ENCODE measurements around the gene ACBD4. TPM values are rescaled to one million over a fixed set of nuclear protein-coding genes. Genes with fewer than 3 reads are reported as not detected.
"Not testable (repeated sequence)": the region's sequence is repeated elsewhere in the genome, so short reads cannot be mapped to it uniquely, and the experiment has no call there.

Gene ACBD4
- total RNA-seq, 2 experiments from 2014 or later, result 12.7 to 13.4 TPM

DNA sequence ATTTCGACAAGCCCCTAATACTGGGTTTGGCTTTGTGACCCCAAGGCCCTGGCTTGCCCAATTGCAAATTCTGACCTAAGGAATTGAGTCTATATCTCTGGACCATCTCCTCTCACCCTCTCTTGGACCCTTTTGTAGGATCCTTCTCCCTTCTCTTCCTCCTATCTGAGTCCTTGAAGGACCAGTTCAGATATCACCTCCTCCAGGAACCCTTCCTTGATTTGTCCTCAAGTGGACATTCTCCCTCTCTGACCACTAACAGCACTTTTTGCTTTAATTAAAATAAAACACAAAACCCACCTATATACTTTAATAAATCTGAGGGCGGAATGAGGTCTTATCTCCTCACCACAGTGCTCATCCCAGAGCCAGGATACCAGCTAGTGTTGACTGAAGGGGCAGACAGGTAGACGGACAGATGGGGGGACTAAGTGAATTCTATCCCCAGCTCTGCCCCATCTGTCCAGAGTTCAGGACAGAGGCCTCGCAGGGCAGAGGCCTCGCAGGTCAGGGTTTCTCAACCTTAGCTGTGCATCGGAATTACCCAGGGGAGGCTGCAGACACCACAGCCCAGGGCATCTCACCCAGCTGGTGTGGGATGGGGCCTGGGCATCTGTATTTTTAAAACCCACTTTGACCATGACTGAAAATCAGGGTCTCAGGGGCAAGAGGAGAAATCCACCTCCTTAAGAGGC is 12.3 kb upstream of the ACBD4 start:
- Mint-ChIP-seq H3K4me1 (no peaks in the 10 kb centered on the region), H3K4me3 (no peak overlapping the region), H3K27ac (no peak overlapping the region), H3K9me3 (ENCODE audit: low read depth) (no peaks in the 10 kb centered on the region), H3K36me3 (ENCODE audit: low read depth) (no peaks in the 10 kb centered on the region), H3K27me3 (peaks cover 4% of the 10 kb centered on the region)
- CTCF ChIA-PET, result interaction anchor here (2.0 kb wide), 1 partner anchor 12 kb away, joined by 11 read pairs; the partner anchor contains the start of gene ACBD4
- POLR2A ChIA-PET, result no interaction called here
- ATAC-seq, result no peak
- DNase-seq, result no peak
- intact Hi-C loops (cut with DNase I, micrococcal nuclease), result no loop called here

DNA sequence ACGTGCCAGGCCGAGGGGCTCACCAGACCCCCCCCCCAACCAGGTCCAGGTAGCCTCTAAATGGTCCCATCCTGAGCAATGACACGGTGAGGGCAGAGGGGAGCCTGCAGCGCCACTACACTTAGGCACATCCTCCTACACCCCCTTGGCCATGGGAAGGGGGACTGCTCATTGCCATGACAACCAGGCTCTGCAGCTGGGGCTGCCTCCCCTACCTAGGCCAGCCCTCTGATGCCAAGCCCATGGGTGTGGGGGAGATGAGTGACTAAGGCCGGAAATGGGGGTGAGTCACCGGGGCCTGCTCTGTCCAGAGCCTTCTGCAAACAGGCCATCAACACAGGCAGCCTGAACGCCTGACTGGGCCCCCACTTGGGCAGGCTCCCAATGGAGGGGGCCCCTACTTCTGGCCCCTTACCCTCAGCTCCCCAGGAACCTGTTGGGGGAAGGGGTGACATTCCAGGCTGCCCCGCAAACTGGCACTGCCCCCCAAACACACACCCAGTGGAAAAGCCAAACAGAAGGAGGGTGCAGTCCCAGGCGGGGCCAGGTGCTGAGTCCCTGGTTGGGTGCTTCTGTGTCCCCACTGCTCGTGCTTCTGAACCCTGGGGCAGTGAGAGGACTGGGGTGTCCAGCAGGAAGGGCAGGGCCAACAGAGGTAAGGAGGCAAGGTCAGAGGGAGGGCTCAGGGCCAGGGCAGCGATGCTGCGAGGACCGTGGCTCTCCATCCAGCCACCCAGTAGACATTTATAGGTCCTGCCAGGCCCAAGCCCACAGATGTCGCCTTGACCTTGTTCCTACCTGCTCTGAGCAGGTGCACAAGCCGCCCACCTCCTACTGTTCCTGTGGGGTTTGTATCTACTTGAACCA is 11.3 kb upstream of the ACBD4 start:
- H3K9me3 Mint-ChIP-seq (ENCODE audit: low read depth), result no peaks in the 10 kb centered on the region
- intact Hi-C loops (cut with DNase I, micrococcal nuclease), result no loop called here
- ChIA-PET POLR2A (interaction anchor here (0.6 kb wide), 1 partner anchor 27 kb away, joined by 3 read pairs; no protein-coding TSS in a partner anchor), CTCF (interaction anchor here (2.0 kb wide), 1 partner anchor 11 kb away, joined by 11 read pairs; the partner anchor contains the start of gene ACBD4)
- H3K4me3 Mint-ChIP-seq, result no peak overlapping the region
- DNase-seq (peak; percentile 53), ATAC-seq (peak; percentile 91)
- no peaks in the 10 kb centered on the region for H3K36me3 Mint-ChIP-seq (ENCODE audit: low read depth)
- no peaks in the 10 kb centered on the region for H3K4me1 Mint-ChIP-seq
- H3K27ac Mint-ChIP-seq, result no peak overlapping the region
- H3K27me3 Mint-ChIP-seq, result peaks cover 4% of the 10 kb centered on the region

DNA sequence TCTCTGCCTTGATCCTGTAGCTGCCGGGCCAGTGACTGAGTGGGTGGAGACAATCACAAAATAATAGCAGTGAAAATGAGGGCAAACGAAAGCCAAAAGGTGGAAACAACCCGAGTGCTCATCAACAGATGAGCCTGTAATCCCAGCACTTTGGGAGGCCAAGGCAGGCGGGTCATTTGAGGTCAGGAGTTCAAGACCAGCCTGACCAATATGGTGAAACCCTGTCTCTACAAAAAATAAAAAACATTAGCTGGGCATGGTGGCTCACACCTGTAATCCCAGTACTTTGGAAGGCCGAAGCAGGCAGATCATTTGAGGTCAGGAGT is 10.7 kb upstream of the ACBD4 start:
- H3K4me1 Mint-ChIP-seq; DNase-seq; H3K27me3 Mint-ChIP-seq; H3K27ac Mint-ChIP-seq; H3K9me3 Mint-ChIP-seq (ENCODE audit: low read depth); H3K36me3 Mint-ChIP-seq (ENCODE audit: low read depth); intact Hi-C loops (cut with DNase I, micrococcal nuclease); POLR2A ChIA-PET; H3K4me3 Mint-ChIP-seq; ATAC-seq: not testable (repeated sequence)
- CTCF ChIA-PET, result interaction anchor here (2.0 kb wide), 1 partner anchor 10 kb away, joined by 11 read pairs; the partner anchor contains the start of gene ACBD4

DNA sequence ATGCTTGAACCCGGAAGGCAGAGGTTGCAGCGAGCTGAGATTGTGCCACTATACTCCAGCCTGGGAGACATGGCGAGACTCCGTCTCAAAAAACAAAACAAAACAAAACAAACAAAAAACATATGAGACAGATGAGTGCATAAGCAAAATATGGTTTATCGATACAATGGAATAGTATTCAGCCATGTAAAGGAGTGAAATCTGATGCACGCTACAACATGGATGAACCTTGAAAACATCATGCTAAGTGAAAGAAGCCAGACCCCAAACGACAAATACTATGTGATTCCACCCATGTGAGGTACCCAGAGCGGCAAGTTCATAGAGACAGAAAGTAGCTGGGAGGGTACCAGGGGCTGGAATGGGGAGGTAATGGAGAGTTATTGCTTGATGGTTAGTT is 10.0 kb upstream of the ACBD4 start:
- no peak for DNase-seq
- Mint-ChIP-seq H3K27me3 (peaks cover 4% of the 10 kb centered on the region), H3K4me1 (no peaks in the 10 kb centered on the region), H3K36me3 (ENCODE audit: low read depth) (no peaks in the 10 kb centered on the region), H3K4me3 (no peak overlapping the region), H3K9me3 (ENCODE audit: low read depth) (no peaks in the 10 kb centered on the region), H3K27ac (no peak overlapping the region)
- intact Hi-C loops (cut with DNase I, micrococcal nuclease), result no loop called here
- ChIA-PET POLR2A (no interaction called here), CTCF (interaction anchor here (2.3 kb wide), 1 partner anchor 10 kb away, joined by 9 read pairs; the partner anchor contains the start of gene ACBD4)
- ATAC-seq, result no peak

DNA sequence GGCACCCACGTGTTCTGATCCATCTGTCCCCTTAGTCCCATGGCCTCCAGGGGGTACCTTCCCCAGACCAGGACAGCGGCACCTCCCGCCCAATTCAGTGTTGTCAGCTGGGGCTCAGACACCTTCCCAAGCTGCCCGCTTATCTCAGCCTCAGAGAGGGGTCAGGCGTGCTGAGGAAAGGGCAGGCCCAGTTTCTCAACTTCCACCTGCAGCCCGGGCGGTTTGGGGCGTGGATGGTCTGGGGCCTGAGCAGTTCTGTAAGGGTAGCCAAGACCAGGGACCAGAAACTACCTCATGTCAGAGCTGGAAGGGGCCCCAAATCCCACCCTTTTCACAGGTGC is 8.3 kb upstream of the ACBD4 start:
- no peaks in the 10 kb centered on the region for H3K36me3 Mint-ChIP-seq (ENCODE audit: low read depth)
- intact Hi-C loops (cut with DNase I, micrococcal nuclease), result no loop called here
- ATAC-seq (no peak), DNase-seq (no peak)
- H3K9me3 Mint-ChIP-seq (ENCODE audit: low read depth), result no peaks in the 10 kb centered on the region
- H3K27ac Mint-ChIP-seq, result no peak overlapping the region
- ChIA-PET POLR2A (no interaction called here), CTCF (interaction anchor here (0.6 to 2.3 kb wide), 3 partner anchors 8 to 217 kb away, joined by 3 to 9 read pairs (median 4); partner anchors contain the start of gene ACBD4)
- no peak overlapping the region for H3K4me3 Mint-ChIP-seq
- peaks cover 3% of the 10 kb centered on the region for H3K27me3 Mint-ChIP-seq
- no peaks in the 10 kb centered on the region for H3K4me1 Mint-ChIP-seq

DNA sequence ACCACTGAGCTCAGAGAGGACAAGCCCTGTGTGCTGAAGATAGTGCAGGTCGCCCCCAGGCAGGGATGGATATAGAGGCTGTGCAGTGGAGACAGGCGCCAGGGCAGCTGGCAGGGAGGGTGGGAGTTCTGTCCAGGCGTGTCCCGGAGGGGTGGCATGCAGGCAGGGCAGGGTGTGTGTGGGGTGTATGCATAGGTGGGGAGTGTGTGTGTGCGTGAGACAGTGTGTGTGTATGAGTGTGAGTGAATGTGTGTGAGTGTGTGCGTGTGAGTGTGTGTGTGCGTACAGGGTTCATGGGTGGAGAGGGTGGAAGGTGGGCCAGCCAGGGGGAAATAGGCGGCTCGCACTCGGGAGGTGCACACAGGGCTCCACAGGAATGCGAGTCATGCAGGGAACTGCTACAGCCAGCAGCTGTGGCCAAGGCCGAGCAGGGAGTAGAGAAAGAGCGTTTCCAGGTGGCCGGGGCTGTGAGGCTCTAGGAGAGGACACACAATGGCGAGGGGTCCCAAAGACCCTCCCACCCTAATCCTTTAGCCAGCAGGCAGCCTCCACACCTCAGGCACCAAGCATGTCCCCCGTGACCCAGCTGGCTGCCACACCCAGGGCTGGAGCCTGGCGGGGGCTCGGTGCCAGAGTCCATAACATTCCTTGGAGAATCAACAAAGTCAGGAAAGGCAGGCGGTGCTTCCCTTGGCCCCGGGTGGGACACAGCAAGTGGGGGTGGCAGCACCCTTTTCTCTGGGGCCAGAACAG is 7.8 kb upstream of the ACBD4 start:
- DNase-seq (no peak), ATAC-seq (no peak)
- no peaks in the 10 kb centered on the region for H3K9me3 Mint-ChIP-seq (ENCODE audit: low read depth)
- CTCF ChIA-PET, result interaction anchor here (0.6 to 2.3 kb wide), 2 partner anchors 8 to 217 kb away, joined by 4 to 9 read pairs; partner anchors contain the start of gene ACBD4
- intact Hi-C loops (cut with DNase I, micrococcal nuclease), result no loop called here
- POLR2A ChIA-PET, result no interaction called here
- H3K4me1 Mint-ChIP-seq, result no peaks in the 10 kb centered on the region
- peaks cover 3% of the 10 kb centered on the region for H3K27me3 Mint-ChIP-seq
- no peak overlapping the region for H3K4me3 Mint-ChIP-seq
- H3K36me3 Mint-ChIP-seq (ENCODE audit: low read depth), result no peaks in the 10 kb centered on the region
- H3K27ac Mint-ChIP-seq, result no peak overlapping the region

DNA sequence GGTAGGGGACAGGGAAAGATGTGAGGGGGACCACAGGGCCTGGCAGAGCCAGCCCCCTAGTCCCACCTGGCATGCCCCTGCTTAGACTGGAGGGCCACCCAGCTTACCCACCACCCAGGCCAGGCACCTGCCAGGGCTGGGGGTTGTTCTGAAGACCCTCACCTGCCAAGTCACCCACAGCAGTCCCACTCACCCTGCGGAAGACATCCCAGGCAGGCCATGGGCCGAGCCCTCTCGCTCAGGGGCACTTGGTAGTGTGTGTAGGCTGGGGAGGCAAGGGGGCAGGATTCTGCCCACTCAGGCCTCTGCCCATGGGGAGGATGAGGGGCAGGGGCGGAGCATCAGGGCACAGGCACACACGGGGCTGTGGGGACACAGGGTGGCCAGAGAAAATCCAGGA is 7.2 kb upstream of the ACBD4 start:
- no peaks in the 10 kb centered on the region for H3K9me3 Mint-ChIP-seq (ENCODE audit: low read depth)
- ATAC-seq, result no peak
- no peaks in the 10 kb centered on the region for H3K4me1 Mint-ChIP-seq
- intact Hi-C loops (cut with DNase I, micrococcal nuclease), result no loop called here
- ChIA-PET CTCF (interaction anchor here (1.5 kb wide), 1 partner anchor 9 kb away, joined by 3 read pairs; no protein-coding TSS in a partner anchor), POLR2A (no interaction called here)
- H3K4me3 Mint-ChIP-seq, result no peak overlapping the region
- no peak for DNase-seq
- no peak overlapping the region for H3K27ac Mint-ChIP-seq
- no peaks in the 10 kb centered on the region for H3K36me3 Mint-ChIP-seq (ENCODE audit: low read depth)
- H3K27me3 Mint-ChIP-seq, result peaks cover 3% of the 10 kb centered on the region

DNA sequence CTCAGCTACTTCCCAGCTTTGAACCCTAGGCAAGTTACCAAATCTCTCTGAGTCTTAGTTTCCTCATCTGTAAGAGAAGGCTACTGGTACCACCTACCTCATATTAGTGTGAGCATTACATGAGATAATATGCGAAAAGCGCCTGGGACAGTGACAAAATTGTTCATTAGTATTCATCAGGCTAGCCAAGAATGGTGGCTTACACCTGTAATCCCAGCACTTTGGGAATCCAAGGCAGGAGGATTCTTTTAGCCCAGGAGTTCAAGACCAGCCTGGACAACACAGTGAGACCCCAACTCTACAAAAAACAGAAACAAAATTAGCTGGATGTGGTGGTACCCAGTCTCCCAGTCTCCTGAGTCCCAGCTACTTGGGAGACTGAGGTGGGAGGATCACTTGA is 6.5 kb upstream of the ACBD4 start:
- Mint-ChIP-seq H3K36me3 (ENCODE audit: low read depth) (no peaks in the 10 kb centered on the region), H3K4me3 (no peak overlapping the region), H3K4me1 (peaks cover 2% of the 10 kb centered on the region), H3K27ac (no peak overlapping the region), H3K9me3 (ENCODE audit: low read depth) (no peaks in the 10 kb centered on the region), H3K27me3 (peaks cover 3% of the 10 kb centered on the region)
- no peak for DNase-seq
- POLR2A ChIA-PET, result interaction anchor here (0.6 kb wide), 1 partner anchor 91 kb away, joined by 3 read pairs; no protein-coding TSS in a partner anchor
- ATAC-seq, result no peak
- CTCF ChIA-PET, result interaction anchor here (0.9 to 2.3 kb wide), 3 partner anchors 10 to 90 kb away, joined by 3 to 10 read pairs (median 3); no protein-coding TSS in a partner anchor
- intact Hi-C loops (cut with DNase I, micrococcal nuclease), result no loop called here

DNA sequence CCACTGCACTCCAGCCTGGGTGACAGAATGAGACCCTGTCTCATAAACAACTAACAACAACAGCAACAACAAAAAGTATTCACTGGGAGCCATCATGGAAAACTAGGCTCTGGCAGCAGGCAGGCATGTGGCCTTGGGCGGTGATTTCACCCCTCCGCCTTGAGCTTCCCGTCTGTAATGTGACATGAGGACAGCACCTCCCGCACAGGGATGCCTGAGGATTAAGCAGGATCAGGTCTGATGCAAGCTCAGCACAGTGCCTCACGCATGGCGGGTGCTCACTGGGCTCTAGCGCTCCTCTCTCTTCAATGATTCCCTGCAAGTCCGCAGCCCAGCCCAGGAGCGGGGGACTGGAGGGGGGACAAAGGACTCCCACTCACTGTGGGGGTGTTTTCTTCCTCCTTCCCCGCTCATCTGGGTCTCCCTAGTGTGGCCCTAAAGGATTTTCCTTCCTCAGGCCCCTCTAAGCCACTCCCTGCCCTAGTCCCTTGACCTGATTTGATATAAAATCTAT is 6.0 kb upstream of the ACBD4 start:
- CTCF ChIA-PET, result interaction anchor here (0.9 to 2.3 kb wide), 3 partner anchors 11 to 90 kb away, joined by 3 to 10 read pairs (median 3); no protein-coding TSS in a partner anchor
- intact Hi-C loops (cut with DNase I, micrococcal nuclease), result no loop called here
- no peak for DNase-seq
- H3K4me3 Mint-ChIP-seq, result no peak overlapping the region
- no peak for ATAC-seq
- H3K9me3 Mint-ChIP-seq (ENCODE audit: low read depth), result no peaks in the 10 kb centered on the region
- H3K27me3 Mint-ChIP-seq, result peaks cover 3% of the 10 kb centered on the region
- H3K27ac Mint-ChIP-seq, result no peak overlapping the region
- H3K4me1 Mint-ChIP-seq, result peaks cover 2% of the 10 kb centered on the region
- H3K36me3 Mint-ChIP-seq (ENCODE audit: low read depth), result no peaks in the 10 kb centered on the region
- POLR2A ChIA-PET, result interaction anchor here (0.6 kb wide), 1 partner anchor 91 kb away, joined by 3 read pairs; no protein-coding TSS in a partner anchor

DNA sequence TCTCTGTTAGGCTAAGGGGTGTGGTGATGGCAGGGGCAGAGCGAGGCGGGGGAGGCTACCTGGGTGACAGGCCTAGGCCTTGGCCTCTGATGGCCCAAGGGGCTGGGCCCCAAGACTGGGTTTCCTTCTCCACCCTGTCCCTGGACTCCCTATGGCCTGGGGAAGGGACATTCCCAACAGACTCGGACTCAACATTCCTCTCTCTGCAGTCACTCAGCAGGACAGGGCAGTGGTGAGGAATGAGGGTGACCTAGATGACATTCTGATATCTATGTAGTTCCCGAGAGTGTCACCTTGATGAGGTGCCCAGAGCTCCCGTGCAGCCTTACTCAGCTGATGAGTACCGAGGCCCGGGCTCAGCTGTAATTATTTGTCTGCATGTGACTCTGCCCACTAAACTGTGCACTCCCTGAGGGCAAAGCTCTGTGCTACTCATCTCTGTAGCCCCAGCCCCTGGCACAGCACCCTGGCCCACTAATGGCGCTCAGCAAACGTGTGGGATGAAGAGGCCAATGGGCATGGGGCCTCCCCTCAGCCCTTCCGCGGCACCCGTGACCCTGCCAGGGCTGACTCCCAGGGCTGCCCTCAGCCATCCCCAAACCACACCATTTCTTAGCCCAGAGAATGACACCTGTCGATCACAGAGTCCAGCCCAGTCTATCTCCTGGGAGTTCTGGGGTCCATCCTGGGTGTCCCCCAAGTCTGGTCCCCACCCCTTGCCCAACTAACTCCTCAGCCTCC is 5.4 kb upstream of the ACBD4 start:
- DNase-seq (no peak), ATAC-seq (no peak)
- ChIA-PET CTCF (interaction anchor here (0.5 to 2.3 kb wide), 3 partner anchors 11 to 68 kb away, joined by 3 to 10 read pairs (median 3); no protein-coding TSS in a partner anchor), POLR2A (no interaction called here)
- intact Hi-C loops (cut with DNase I, micrococcal nuclease), result loop anchor here in 1 of 2 experiments (5.0 to 10.0 kb wide), 2 partner anchors 208 to 355 kb away; no protein-coding TSS in a partner anchor
- no peaks in the 10 kb centered on the region for H3K36me3 Mint-ChIP-seq (ENCODE audit: low read depth)
- no peak overlapping the region for H3K27ac Mint-ChIP-seq
- peaks cover 3% of the 10 kb centered on the region for H3K4me1 Mint-ChIP-seq
- H3K9me3 Mint-ChIP-seq (ENCODE audit: low read depth), result no peaks in the 10 kb centered on the region
- no peak overlapping the region for H3K4me3 Mint-ChIP-seq
- peaks cover 3% of the 10 kb centered on the region for H3K27me3 Mint-ChIP-seq
